ENCODE data around the gene TMEM123.
A peak's percentile ranks its signal among the peaks of the same experiment; 100 is the strongest.

TMEM123 gene

DNA sequence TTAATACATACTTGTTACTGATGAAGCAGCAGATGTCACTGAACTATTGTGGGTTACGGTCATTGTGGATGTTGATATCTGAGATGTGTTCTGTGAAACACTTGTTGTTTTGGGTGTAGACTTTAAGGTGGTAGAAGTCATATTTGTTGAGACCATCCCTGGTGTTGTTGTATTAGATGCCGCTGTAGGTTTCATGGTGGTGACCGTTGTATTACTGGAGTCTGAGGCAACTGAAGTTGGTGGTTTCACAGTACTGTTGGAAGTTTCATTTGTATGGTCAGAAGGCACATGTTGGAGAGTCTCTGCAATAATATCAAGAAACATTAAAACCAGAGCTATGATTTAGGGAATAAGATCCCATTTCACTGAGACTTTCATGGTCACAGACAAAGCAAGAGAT, 50.7 kb downstream of the TMEM123 start:
- no peaks in the 10 kb centered on the region for H3K27me3 ChIP-seq (ENCODE audit: control insufficient read depth in 1 of 2, insufficient read depth in 2 of 2, low read length in 2 of 2)

DNA sequence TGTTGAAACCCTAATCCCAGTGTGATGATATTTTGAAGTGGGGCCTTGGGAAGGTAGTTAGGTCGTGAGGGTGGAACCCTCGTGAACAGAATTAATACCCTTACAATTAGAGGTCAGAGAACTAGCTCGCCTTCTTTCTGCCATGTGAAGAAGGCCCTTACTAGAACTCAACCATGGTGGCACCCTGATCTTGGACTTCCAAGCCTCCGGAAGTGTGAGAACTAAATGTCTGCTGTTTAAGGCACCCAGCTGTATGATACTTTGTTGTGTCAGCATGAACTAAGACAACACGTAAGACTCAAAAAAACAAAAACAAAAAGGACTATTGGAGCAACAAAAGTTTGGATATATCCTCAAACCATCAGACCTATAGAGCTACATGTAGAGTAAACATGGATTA, 52.0 kb downstream of the TMEM123 start:
- no peaks in the 10 kb centered on the region for H3K9me3 ChIP-seq (ENCODE audit: control insufficient read depth in 1 of 2, low read length in 2 of 2)
- peaks cover 11 to 29% of the 10 kb centered on the region in 2 donors for H3K36me3 ChIP-seq (ENCODE audit: control insufficient read depth in 1 of 2, insufficient read depth in 2 of 2, low read length in 2 of 2)
- H3K9ac ChIP-seq (ENCODE audit: low read depth in 1 of 2, low read length in 2 of 2) = no peak overlapping the region
- H3K4me1 ChIP-seq (ENCODE audit: control insufficient read depth in 1 of 2, insufficient read depth in 2 of 2, low read length in 2 of 2) = no peaks in the 10 kb centered on the region
- H3K27me3 ChIP-seq (ENCODE audit: control insufficient read depth in 1 of 2, insufficient read depth in 2 of 2, low read length in 2 of 2) = no peaks in the 10 kb centered on the region
- no peak overlapping the region for H3K4me3 ChIP-seq (ENCODE audit: low read depth in 1 of 2, low read length in 2 of 2)
- H3K27ac ChIP-seq (ENCODE audit: low read depth, low read length) = no peak overlapping the region

More for the DNA sequence above, 50.7 kb downstream of the TMEM123 start:
- Histone ChIP-seq H3K9ac (ENCODE audit: low read depth in 1 of 2, low read length in 2 of 2) (no peak overlapping the region), H3K27ac (ENCODE audit: low read depth, low read length) (no peak overlapping the region), H3K9me3 (ENCODE audit: control insufficient read depth in 1 of 2, low read length in 2 of 2) (no peaks in the 10 kb centered on the region), H3K4me3 (ENCODE audit: low read depth in 1 of 2, low read length in 2 of 2) (no peak overlapping the region), H3K36me3 (ENCODE audit: control insufficient read depth in 1 of 2, insufficient read depth in 2 of 2, low read length in 2 of 2) (peaks cover 10 to 32% of the 10 kb centered on the region in 2 donors), H3K4me1 (ENCODE audit: control insufficient read depth in 1 of 2, insufficient read depth in 2 of 2, low read length in 2 of 2) (no peaks in the 10 kb centered on the region)

DNA sequence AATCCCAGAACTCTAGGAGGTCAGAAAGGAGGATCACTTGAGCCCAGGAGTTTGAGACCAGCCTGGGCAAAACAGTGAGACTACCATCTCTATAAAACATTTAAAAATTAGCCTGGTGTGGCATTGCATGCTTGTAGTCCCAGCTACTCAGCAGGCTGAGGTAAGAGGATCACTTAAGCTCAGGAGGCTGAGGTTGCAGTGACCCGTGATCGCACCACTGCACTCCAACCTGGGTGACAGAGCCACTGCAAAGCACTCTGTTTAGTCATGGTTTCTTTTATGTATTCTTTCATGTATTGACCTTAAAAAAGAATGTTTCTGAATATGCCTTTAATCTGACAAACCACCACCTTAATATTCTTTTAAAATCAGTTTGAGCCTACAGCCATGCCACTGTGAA, 53.4 kb downstream of the TMEM123 start:
- Histone ChIP-seq H3K4me3 (ENCODE audit: low read depth in 1 of 2, low read length in 2 of 2) (no peak overlapping the region), H3K36me3 (ENCODE audit: control insufficient read depth in 1 of 2, insufficient read depth in 2 of 2, low read length in 2 of 2) (peaks cover 15 to 34% of the 10 kb centered on the region in 2 donors), H3K27ac (ENCODE audit: low read depth, low read length) (no peak overlapping the region), H3K9me3 (ENCODE audit: control insufficient read depth in 1 of 2, low read length in 2 of 2) (no peaks in the 10 kb centered on the region), H3K27me3 (ENCODE audit: control insufficient read depth in 1 of 2, insufficient read depth in 2 of 2, low read length in 2 of 2) (no peaks in the 10 kb centered on the region), H3K4me1 (ENCODE audit: control insufficient read depth in 1 of 2, insufficient read depth in 2 of 2, low read length in 2 of 2) (no peaks in the 10 kb centered on the region), H3K9ac (ENCODE audit: low read depth in 1 of 2, low read length in 2 of 2) (no peak overlapping the region)

DNA sequence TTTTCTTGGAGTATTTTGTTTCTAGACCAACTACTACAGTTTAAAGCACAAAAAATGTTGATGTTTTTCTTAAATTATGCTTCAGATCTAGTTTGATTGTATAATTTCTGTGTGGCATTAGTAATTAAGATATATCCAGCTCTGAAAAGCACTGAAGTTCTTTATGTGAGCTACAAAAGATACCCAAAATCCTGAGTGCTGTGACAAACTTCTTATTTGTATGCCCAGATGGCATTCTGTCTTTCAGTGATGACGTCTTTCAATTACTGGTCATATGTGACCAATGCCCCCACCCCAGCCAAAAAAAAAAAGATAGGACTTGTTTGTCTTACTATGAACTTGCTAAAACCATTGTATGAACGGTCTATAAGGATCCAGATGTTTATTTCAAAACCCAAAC, 54.3 kb downstream of the TMEM123 start:
- H3K9me3 ChIP-seq (ENCODE audit: control insufficient read depth in 1 of 2, low read length in 2 of 2) = no peaks in the 10 kb centered on the region
- peaks cover 15 to 38% of the 10 kb centered on the region in 2 donors for H3K36me3 ChIP-seq (ENCODE audit: control insufficient read depth in 1 of 2, insufficient read depth in 2 of 2, low read length in 2 of 2)
- no peaks in the 10 kb centered on the region for H3K27me3 ChIP-seq (ENCODE audit: control insufficient read depth in 1 of 2, insufficient read depth in 2 of 2, low read length in 2 of 2)
- H3K4me3 ChIP-seq (ENCODE audit: low read depth in 1 of 2, low read length in 2 of 2) = no peak overlapping the region
- no peak overlapping the region for H3K27ac ChIP-seq (ENCODE audit: low read depth, low read length)
- H3K4me1 ChIP-seq (ENCODE audit: control insufficient read depth in 1 of 2, insufficient read depth in 2 of 2, low read length in 2 of 2) = no peaks in the 10 kb centered on the region
- no peak overlapping the region for H3K9ac ChIP-seq (ENCODE audit: low read depth in 1 of 2, low read length in 2 of 2)

DNA sequence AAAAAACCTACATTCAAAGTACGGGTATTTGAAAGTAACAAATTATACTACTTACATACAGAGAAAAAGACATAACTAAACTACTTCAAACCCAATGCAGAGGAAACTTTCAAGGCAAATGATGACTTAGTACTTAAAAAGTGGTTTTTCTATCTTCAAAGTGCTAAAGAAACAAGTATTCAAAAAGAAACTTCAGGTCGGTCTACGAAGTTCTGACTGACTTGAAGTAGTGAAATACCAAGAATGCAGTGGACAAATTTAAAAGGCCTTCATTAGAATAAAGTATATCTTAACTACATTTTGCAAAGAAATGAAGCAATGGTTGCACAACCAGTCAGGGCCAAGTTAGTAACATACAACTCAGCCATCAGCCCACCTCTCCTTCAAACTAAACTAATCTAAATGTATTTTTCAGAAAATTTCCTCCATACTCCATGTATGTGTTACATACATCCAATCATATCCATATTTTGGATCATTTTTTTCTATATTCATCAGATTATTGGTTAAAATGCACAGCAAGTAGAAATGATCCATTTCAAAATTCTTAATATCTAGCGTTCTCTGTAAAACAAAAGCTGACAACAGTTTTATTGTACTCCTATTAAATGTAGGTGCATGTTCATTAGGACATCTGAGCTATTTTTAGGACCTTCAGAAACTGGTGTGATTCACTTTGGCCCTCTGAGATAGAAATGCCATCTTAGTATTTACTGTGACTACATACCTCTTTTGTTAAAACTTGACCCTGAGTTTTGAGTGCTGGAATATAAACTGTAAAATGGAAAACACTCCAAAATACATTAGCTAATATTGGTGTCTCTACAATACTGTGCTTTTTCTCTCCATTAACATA, 55.6 kb downstream of the TMEM123 start:
- H3K4me1 ChIP-seq (ENCODE audit: control insufficient read depth in 1 of 2, insufficient read depth in 2 of 2, low read length in 2 of 2) = no peaks in the 10 kb centered on the region
- H3K36me3 ChIP-seq (ENCODE audit: control insufficient read depth in 1 of 2, insufficient read depth in 2 of 2, low read length in 2 of 2) = peaks cover 19 to 41% of the 10 kb centered on the region in 2 donors
- no peak overlapping the region for H3K27ac ChIP-seq (ENCODE audit: low read depth, low read length)

DNA sequence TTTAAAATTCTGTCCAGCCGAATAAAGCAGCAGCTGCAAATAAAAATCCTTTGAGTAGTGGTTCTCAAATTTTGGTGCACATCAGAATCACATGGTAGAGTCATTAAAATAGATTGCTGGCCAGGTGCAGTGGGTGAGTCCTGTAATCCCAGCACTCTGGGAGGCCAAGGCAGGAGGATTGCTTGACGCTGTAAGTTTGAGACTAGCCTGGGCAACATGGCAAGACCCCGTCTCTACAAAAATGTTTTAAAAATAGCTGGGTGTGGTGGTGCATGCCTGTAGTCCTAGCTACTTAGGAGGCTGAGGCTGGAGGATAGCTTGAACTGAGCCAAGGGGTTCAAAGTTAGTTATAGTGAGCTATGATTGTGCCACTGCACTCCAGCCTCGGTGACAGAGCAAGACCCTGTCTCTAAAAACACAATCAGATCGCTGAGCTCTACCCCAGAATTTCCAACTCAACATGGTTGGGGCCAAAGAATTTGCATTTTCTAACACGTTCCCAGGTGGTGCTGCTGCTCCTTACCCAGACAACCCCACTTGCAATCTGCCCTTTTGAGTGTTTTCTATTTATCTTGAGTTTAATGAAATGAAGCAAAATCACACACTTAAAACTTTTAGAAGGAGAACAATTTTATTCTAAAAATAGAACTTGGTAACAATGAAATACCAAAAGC, 56.7 kb downstream of the TMEM123 start:
- no peaks in the 10 kb centered on the region for H3K9me3 ChIP-seq (ENCODE audit: control insufficient read depth in 1 of 2, low read length in 2 of 2)
- no peaks in the 10 kb centered on the region for H3K27me3 ChIP-seq (ENCODE audit: control insufficient read depth in 1 of 2, insufficient read depth in 2 of 2, low read length in 2 of 2)
- no peak overlapping the region for H3K9ac ChIP-seq (ENCODE audit: low read depth in 1 of 2, low read length in 2 of 2)
- peaks cover 22 to 38% of the 10 kb centered on the region in 2 donors for H3K36me3 ChIP-seq (ENCODE audit: control insufficient read depth in 1 of 2, insufficient read depth in 2 of 2, low read length in 2 of 2)
- no peak overlapping the region for H3K4me3 ChIP-seq (ENCODE audit: low read depth in 1 of 2, low read length in 2 of 2)
- no peak overlapping the region for H3K27ac ChIP-seq (ENCODE audit: low read depth, low read length)
- H3K4me1 ChIP-seq (ENCODE audit: control insufficient read depth in 1 of 2, insufficient read depth in 2 of 2, low read length in 2 of 2) = no peaks in the 10 kb centered on the region

More for the DNA sequence above, 55.6 kb downstream of the TMEM123 start:
- peak overlapping the region in 1 of 2 donors; percentile 14 for H3K9ac ChIP-seq (ENCODE audit: low read depth in 1 of 2, low read length in 2 of 2)
- H3K9me3 ChIP-seq (ENCODE audit: control insufficient read depth in 1 of 2, low read length in 2 of 2) = no peaks in the 10 kb centered on the region
- no peaks in the 10 kb centered on the region for H3K27me3 ChIP-seq (ENCODE audit: control insufficient read depth in 1 of 2, insufficient read depth in 2 of 2, low read length in 2 of 2)
- H3K4me3 ChIP-seq (ENCODE audit: low read depth in 1 of 2, low read length in 2 of 2) = no peak overlapping the region

DNA sequence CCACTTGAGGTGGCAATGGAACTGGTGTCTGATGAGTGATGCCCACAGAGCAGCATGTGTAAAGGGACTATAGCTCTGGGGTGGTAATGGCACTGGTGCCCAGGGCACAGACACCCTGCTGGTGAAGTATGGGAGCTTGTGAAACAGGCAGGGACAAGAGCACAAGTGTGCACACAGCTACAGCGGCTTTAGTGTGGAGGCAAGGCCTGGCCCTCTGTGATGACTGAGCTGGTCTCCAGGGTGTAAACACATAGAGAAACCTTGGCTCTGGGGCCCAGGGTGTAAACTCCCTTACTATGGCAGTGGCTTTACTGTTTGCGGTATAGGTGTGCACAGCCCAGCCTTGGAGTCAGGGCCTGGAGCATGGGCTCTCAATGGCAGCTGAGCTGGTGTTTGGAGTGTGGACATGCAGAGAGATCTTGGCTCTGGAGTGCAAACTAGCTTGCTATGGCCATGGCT, 59.3 kb downstream of the TMEM123 start:
- H3K27me3 ChIP-seq (ENCODE audit: control insufficient read depth in 1 of 2, insufficient read depth in 2 of 2, low read length in 2 of 2) = no peaks in the 10 kb centered on the region

DNA sequence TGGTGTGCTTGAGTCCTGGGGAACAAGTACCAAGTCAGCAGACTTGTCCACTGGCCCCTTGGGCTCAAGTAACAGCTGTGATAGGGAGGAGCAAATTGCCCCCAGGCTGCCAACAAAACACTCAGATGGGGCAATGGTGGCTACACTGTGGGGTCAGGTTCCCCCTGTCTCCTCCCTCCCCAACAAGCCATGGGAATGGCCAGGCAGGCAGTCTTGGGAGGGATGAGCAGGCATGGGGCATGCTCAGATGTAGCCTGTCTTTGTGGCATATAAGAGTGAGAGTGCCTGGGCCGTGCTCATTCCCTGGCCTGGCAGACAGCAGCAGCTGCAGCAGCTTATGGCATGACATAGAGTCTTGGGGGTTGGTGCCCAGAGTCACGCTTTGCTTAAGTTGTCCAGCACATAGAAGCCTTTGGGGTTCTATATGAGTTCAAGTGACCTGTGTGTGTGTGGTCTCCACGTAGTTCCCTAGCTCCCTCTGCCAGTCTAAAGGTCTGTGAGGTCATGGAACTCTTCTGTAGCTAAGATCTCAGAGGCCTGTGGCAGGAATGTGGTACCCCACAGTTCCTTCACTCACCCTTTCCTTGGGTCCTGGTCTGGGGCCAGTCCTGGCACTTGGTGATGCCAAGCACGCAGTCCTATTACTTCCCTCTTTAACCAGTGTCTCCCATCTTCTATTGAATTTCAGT, 60.9 kb downstream of the TMEM123 start:
- no peak overlapping the region for H3K27ac ChIP-seq (ENCODE audit: low read depth, low read length)

More for the DNA sequence above, 59.3 kb downstream of the TMEM123 start:
- peaks cover 31% of the 10 kb centered on the region in 2 donors for H3K36me3 ChIP-seq (ENCODE audit: control insufficient read depth in 1 of 2, insufficient read depth in 2 of 2, low read length in 2 of 2)
- no peak overlapping the region for H3K9ac ChIP-seq (ENCODE audit: low read depth in 1 of 2, low read length in 2 of 2)
- no peaks in the 10 kb centered on the region for H3K4me1 ChIP-seq (ENCODE audit: control insufficient read depth in 1 of 2, insufficient read depth in 2 of 2, low read length in 2 of 2)
- H3K4me3 ChIP-seq (ENCODE audit: low read depth in 1 of 2, low read length in 2 of 2) = no peak overlapping the region
- H3K27ac ChIP-seq (ENCODE audit: low read depth, low read length) = no peak overlapping the region
- H3K9me3 ChIP-seq (ENCODE audit: control insufficient read depth in 1 of 2, low read length in 2 of 2) = no peaks in the 10 kb centered on the region

DNA sequence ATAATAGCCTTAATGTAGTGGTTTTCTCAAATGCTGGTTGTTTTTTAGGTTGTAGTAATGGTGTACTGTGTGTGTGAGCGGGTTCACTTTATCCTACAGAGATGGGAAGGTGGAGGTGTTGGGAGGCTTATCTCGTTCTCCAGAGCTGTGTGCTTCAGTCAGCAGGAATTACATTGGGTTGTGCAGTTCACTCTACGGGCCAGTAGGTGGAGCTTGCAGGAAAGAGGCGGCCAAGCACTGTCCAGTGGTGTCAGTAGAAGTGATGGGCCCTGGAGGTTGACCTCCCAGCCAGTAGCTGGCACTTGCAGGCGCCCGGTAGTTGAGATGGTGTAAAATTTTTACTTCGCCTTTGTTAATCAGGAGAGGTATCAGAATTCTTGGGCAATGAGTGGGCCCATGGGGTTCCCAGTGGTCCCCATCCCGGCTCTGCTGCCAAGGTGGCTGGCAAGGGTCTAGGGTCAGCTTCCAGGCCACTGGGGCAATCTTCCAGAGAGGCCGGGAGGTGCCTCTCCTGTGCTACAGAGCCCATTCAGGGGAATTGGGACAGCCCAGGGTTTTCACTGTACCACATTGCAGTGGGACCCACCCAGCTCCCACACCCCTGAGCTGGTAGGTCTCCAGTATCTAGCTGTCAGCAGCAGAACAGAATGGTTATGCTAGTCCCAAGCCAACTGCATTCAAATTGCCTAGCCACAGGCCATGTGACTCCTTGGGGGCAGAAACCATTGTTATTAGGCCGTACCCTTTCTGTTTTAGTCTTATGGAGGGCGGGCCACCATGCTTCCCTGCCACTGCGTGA, 61.7 kb downstream of the TMEM123 start:
- Histone ChIP-seq H3K4me3 (ENCODE audit: low read depth in 1 of 2, low read length in 2 of 2) (no peak overlapping the region), H3K9me3 (ENCODE audit: control insufficient read depth in 1 of 2, low read length in 2 of 2) (no peaks in the 10 kb centered on the region), H3K9ac (ENCODE audit: low read depth in 1 of 2, low read length in 2 of 2) (no peak overlapping the region), H3K27ac (ENCODE audit: low read depth, low read length) (no peak overlapping the region), H3K4me1 (ENCODE audit: control insufficient read depth in 1 of 2, insufficient read depth in 2 of 2, low read length in 2 of 2) (no peaks in the 10 kb centered on the region), H3K27me3 (ENCODE audit: control insufficient read depth in 1 of 2, insufficient read depth in 2 of 2, low read length in 2 of 2) (no peaks in the 10 kb centered on the region), H3K36me3 (ENCODE audit: control insufficient read depth in 1 of 2, insufficient read depth in 2 of 2, low read length in 2 of 2) (peaks cover 28 to 31% of the 10 kb centered on the region in 2 donors)

More for the DNA sequence above, 60.9 kb downstream of the TMEM123 start:
- Histone ChIP-seq H3K36me3 (ENCODE audit: control insufficient read depth in 1 of 2, insufficient read depth in 2 of 2, low read length in 2 of 2) (peaks cover 28 to 31% of the 10 kb centered on the region in 2 donors), H3K4me1 (ENCODE audit: control insufficient read depth in 1 of 2, insufficient read depth in 2 of 2, low read length in 2 of 2) (no peaks in the 10 kb centered on the region), H3K9me3 (ENCODE audit: control insufficient read depth in 1 of 2, low read length in 2 of 2) (no peaks in the 10 kb centered on the region), H3K9ac (ENCODE audit: low read depth in 1 of 2, low read length in 2 of 2) (no peak overlapping the region), H3K4me3 (ENCODE audit: low read depth in 1 of 2, low read length in 2 of 2) (no peak overlapping the region), H3K27me3 (ENCODE audit: control insufficient read depth in 1 of 2, insufficient read depth in 2 of 2, low read length in 2 of 2) (no peaks in the 10 kb centered on the region)
